ENCODE results near the gene TMSB10.

TMSB10 gene

GRCh38 chr2:84876369-84876768, 29.1 kb upstream of the TMSB10 start:
- no peak for TF ChIP-seq CTCF (IDR thresholded peaks at IDR 0.05; ENCODE audit: poor library complexity, severe bottlenecking)
- H3K27ac ChIP-seq (ENCODE audit: poor library complexity, severe bottlenecking), result no peak overlapping the region
- ATAC-seq (ENCODE audit: low read depth) (no peak), DNase-seq (ENCODE audit: low spot score) (no peak)
- H3K27me3 ChIP-seq (ENCODE audit: insufficient read depth, poor library complexity, severe bottlenecking), result no peaks in the 10 kb centered on the region
- H3K4me1 ChIP-seq (ENCODE audit: insufficient read depth, poor library complexity, severe bottlenecking), result no peaks in the 10 kb centered on the region
- H3K4me3 ChIP-seq (ENCODE audit: severe bottlenecking), result no peak overlapping the region
- no peaks in the 10 kb centered on the region for H3K9me3 ChIP-seq (ENCODE audit: severe bottlenecking)
- no peaks in the 10 kb centered on the region for H3K36me3 ChIP-seq (ENCODE audit: low read depth)

- Histone ChIP-seq H3K9me3 (ENCODE audit: severe bottlenecking) (no peaks in the 10 kb centered on the region), H3K36me3 (ENCODE audit: low read depth) (no peaks in the 10 kb centered on the region), H3K27ac (ENCODE audit: poor library complexity, severe bottlenecking) (no peak overlapping the region), H3K27me3 (ENCODE audit: insufficient read depth, poor library complexity, severe bottlenecking) (no peaks in the 10 kb centered on the region), H3K4me3 (ENCODE audit: severe bottlenecking) (no peak overlapping the region), H3K4me1 (ENCODE audit: insufficient read depth, poor library complexity, severe bottlenecking) (peaks cover 6% of the 10 kb centered on the region)
- DNase-seq (ENCODE audit: low spot score) (no peak), ATAC-seq (ENCODE audit: low read depth) (no peak)
- TF ChIP-seq CTCF (IDR thresholded peaks at IDR 0.05; ENCODE audit: poor library complexity, severe bottlenecking), result no peak
Measured at GRCh38 chr2:84878459-84878858, 27.0 kb upstream of the TMSB10 start.

- Histone ChIP-seq H3K27ac (ENCODE audit: poor library complexity, severe bottlenecking) (no peak overlapping the region), H3K36me3 (ENCODE audit: low read depth) (no peaks in the 10 kb centered on the region), H3K9me3 (ENCODE audit: severe bottlenecking) (no peaks in the 10 kb centered on the region), H3K4me1 (ENCODE audit: insufficient read depth, poor library complexity, severe bottlenecking) (peaks cover 6% of the 10 kb centered on the region), H3K27me3 (ENCODE audit: insufficient read depth, poor library complexity, severe bottlenecking) (no peaks in the 10 kb centered on the region), H3K4me3 (ENCODE audit: severe bottlenecking) (no peak overlapping the region)
- ATAC-seq (ENCODE audit: low read depth) (no peak), DNase-seq (ENCODE audit: low spot score) (no peak)
- TF ChIP-seq CTCF (IDR thresholded peaks at IDR 0.05; ENCODE audit: poor library complexity, severe bottlenecking), result no peak
Measured at GRCh38 chr2:84878896-84879583, 26.4 kb upstream of the TMSB10 start.

- Histone ChIP-seq H3K36me3 (ENCODE audit: low read depth) (no peaks in the 10 kb centered on the region), H3K4me3 (ENCODE audit: severe bottlenecking) (peak overlapping the region; percentile 38), H3K9me3 (ENCODE audit: severe bottlenecking) (no peaks in the 10 kb centered on the region), H3K4me1 (ENCODE audit: insufficient read depth, poor library complexity, severe bottlenecking) (peaks cover 6% of the 10 kb centered on the region), H3K27me3 (ENCODE audit: insufficient read depth, poor library complexity, severe bottlenecking) (no peaks in the 10 kb centered on the region), H3K27ac (ENCODE audit: poor library complexity, severe bottlenecking) (no peak overlapping the region)
- ATAC-seq (ENCODE audit: low read depth) (no peak), DNase-seq (ENCODE audit: low spot score) (no peak)
- TF ChIP-seq CTCF (IDR thresholded peaks at IDR 0.05; ENCODE audit: poor library complexity, severe bottlenecking), result no peak
Measured at GRCh38 chr2:84879584-84880394, 25.7 kb upstream of the TMSB10 start.

GRCh38 chr2:84880395-84880644, 25.1 kb upstream of the TMSB10 start:
- no peak for TF ChIP-seq CTCF (IDR thresholded peaks at IDR 0.05; ENCODE audit: poor library complexity, severe bottlenecking)
- peak overlapping the region; percentile 38 for H3K4me3 ChIP-seq (ENCODE audit: severe bottlenecking)
- peaks cover 6% of the 10 kb centered on the region for H3K4me1 ChIP-seq (ENCODE audit: insufficient read depth, poor library complexity, severe bottlenecking)
- no peak for DNase-seq (ENCODE audit: low spot score)
- H3K36me3 ChIP-seq (ENCODE audit: low read depth), result no peaks in the 10 kb centered on the region
- ATAC-seq (ENCODE audit: low read depth), result no peak
- no peaks in the 10 kb centered on the region for H3K27me3 ChIP-seq (ENCODE audit: insufficient read depth, poor library complexity, severe bottlenecking)
- no peak overlapping the region for H3K27ac ChIP-seq (ENCODE audit: poor library complexity, severe bottlenecking)
- no peaks in the 10 kb centered on the region for H3K9me3 ChIP-seq (ENCODE audit: severe bottlenecking)
